ENCODE measurements around the gene SNX30. TPM values are rescaled to one million over a fixed set of nuclear protein-coding genes. Genes with fewer than 3 reads are reported as not detected.

SNX30 gene, protein sequence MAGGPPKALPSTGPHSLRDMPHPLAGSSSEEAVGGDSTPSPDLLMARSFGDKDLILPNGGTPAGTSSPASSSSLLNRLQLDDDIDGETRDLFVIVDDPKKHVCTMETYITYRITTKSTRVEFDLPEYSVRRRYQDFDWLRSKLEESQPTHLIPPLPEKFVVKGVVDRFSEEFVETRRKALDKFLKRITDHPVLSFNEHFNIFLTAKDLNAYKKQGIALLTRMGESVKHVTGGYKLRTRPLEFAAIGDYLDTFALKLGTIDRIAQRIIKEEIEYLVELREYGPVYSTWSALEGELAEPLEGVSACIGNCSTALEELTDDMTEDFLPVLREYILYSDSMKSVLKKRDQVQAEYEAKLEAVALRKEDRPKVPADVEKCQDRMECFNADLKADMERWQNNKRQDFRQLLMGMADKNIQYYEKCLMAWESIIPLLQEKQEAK
- 13.3 and 16.4 TPM in 2 replicates for total RNA-seq

DNA sequence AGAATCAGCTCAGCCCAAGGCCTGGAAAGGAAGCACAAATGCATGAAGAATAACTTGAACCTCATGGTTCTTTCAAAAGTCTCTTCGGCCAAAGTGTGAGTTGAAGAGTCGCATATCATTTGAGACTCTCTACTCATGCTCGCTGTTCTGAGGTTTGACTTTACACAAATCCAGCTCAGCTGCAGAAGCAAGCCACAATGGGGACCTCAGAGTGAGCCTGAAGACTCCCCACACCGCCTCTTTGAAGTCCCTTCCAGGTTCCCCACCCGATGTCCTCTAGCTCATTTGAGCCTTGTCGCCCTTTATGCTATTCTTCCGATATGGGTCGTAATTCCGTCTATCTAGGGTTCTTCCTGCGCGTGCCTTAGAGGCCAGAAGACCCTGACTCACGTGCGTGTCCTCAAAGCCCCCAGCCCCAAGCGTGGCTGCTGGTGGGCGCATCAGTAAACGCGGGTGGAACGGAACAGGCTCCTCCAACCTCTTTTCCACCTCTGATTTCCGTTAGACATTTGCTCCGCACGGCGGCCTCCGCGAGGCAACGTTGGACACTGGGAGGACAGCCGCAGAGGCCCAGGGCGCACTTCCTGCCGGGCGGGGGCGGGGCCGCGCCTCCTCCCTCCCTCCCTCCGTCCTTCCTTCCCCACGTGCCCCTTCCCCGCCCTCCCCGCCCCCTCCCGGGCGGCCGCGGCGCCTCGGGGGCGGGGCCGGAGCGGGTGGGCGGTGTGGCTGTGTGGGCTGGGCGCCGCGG, at the start of gene SNX30:
TSS of gene SNX30 (plus strand) at position 745 of the 748 bp plus-strand sequence. CDS start 242 bp downstream, outside the sequence.

DNA sequence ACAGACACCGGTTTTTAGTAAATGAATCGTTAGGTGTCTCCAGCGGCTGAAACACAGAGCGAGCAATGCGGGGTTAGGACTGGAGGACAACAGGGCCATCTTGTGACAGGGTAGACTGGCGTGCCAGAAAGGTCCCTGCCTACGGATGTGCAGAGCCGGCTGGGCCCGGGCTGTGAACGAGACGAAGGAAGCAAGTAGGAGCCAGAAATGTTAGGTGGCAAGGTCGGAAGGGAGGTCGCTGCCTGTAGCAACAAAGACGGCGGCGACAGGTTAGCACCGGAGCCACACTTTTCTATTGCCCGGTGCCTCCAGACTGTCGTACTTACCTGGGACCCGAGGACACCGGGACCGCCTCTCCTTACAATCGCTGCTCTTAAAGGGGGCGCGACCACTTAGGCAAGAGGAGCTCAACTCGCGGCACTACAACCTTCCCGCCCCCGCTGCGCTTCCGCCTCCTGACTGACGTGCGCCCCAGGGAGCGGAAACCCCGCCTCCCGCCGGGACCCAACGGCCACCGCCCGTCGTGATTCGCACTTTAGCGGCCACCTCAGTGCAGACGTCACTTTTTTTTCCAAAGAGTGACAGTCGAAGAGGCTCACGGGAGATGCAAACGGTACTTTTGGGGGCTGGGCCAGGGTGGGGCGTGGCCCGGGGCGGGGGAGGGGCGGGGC, 32.8 kb upstream of the SNX30 start, which contains the start of gene INIP:
TSS of gene INIP (minus strand) at position 457 of the 671 bp plus-strand sequence. CDS start 1,632 bp downstream, outside the sequence.

DNA sequence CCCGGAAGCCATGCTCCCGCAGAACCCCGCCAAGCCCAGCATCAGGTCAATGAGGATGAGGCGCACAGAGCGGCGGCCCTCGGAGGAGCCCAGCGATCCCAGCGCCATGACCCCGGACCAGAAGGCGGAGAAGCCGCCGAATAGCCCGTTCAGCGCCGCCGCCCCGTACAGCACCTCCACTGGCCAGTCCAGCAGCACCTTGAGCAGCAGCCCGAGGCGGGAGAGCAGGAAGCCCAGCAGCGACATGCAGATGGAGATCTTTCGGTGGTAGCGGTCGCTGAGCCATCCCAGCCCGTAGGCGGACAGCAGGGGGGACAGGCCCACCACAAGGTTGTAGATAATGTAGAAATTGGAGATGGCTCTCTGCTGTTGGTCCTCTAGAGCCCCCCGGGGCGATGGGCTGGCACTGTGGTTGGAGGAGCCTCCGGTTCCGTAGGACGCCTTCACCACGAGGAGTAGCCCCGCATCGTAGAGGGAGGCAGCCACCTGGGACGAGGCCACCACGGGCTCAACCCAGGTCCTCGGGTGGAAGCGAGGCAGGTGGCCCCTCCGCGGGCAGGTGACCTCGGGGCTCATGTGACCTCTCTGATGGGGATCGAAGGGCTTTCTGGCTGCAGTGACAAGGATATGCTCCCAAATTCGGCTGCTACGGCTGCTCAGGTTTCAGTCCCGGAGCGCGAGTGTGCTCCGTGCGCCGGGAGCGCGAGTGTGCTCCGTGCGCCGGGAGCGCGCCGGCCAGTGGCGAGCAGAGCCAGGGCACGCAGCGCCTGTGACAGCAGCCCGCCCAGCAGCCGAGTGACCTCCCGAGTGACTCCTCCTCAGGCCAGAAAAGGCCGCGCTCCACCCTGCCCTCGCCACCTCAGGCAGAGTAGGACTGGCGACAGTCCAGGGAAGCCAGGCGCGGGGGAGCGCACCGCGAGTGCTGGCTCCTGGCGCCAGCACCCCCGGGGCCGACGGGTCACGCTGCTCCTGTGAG, 139.8 kb downstream of the SNX30 start, which contains the start of gene SLC46A2:
TSS of gene SLC46A2 (minus strand) at position 771 of the 976 bp plus-strand sequence. CDS start at position 576, 195 bp downstream.

Other genes with a start within 250 kb of the SNX30 start
- 20.2 and 24.1 TPM in 2 replicates for gene INIP, start 32.6 kb upstream of the SNX30 start, total RNA-seq
- gene SLC46A2, start 140.1 kb downstream of the SNX30 start, total RNA-seq, result not detected in 2 replicates

Measured in nasal cavity respiratory epithelium epithelial cell of viscerocranial mucosa (primary cell).